Measurements from ENCODE around the gene HSF2BP. TPM values are rescaled to one million over a fixed set of nuclear protein-coding genes. Genes with fewer than 3 reads are reported as not detected.
"Not testable (repeated sequence)": the region's sequence is repeated elsewhere in the genome, so short reads cannot be mapped to it uniquely, and the experiment has no call there.

HSF2BP gene
- total RNA-seq, 1 experiment from 2014 or later, result 0.96 TPM

- DNase-seq (ENCODE audit: low read depth), result not testable (repeated sequence)
These were observed 7.4 kb downstream of the HSF2BP start for GRCh38 chr21:43651926-43652325.

GRCh38 chr21:43648171-43648570 is 11.1 kb downstream of the HSF2BP start:
- no peak for DNase-seq (ENCODE audit: low read depth)

GRCh38 chr21:43646550-43647260 is 12.6 kb downstream of the HSF2BP start:
- DNase-seq (ENCODE audit: low read depth), result peak; percentile 86

GRCh38 chr21:43645976-43646375 is 13.3 kb downstream of the HSF2BP start:
- no peak for DNase-seq (ENCODE audit: low read depth)

GRCh38 chr21:43645136-43645891 is 14.0 kb downstream of the HSF2BP start:
- DNase-seq (ENCODE audit: low read depth), result peak; percentile 83

- DNase-seq (ENCODE audit: low read depth), result peak; percentile 66
These were observed 14.7 kb downstream of the HSF2BP start for GRCh38 chr21:43644609-43645008.

GRCh38 chr21:43644071-43644470 is 15.2 kb downstream of the HSF2BP start:
- no peak for DNase-seq (ENCODE audit: low read depth)

- DNase-seq (ENCODE audit: low read depth), result no peak
These were observed 16.1 kb downstream of the HSF2BP start for GRCh38 chr21:43643193-43643592.

- DNase-seq (ENCODE audit: low read depth), result no peak
These were observed 18.9 kb downstream of the HSF2BP start for GRCh38 chr21:43640400-43640799.

GRCh38 chr21:43639470-43640353 is 19.6 kb downstream of the HSF2BP start:
- no peak for DNase-seq (ENCODE audit: low read depth)

- DNase-seq (ENCODE audit: low read depth), result no peak
These were observed 21.6 kb downstream of the HSF2BP start for GRCh38 chr21:43637530-43638158.

- no peak for DNase-seq (ENCODE audit: low read depth)
These were observed 23.9 kb downstream of the HSF2BP start for GRCh38 chr21:43635436-43635835.

GRCh38 chr21:43634618-43635017 is 24.7 kb downstream of the HSF2BP start:
- DNase-seq (ENCODE audit: low read depth), result no peak

GRCh38 chr21:43632373-43632905 is 26.8 kb downstream of the HSF2BP start:
- no peak for DNase-seq (ENCODE audit: low read depth)

GRCh38 chr21:43631411-43632107 is 27.7 kb downstream of the HSF2BP start:
- no peak for DNase-seq (ENCODE audit: low read depth)

- no peak for DNase-seq (ENCODE audit: low read depth)
These were observed 31.8 kb downstream of the HSF2BP start for GRCh38 chr21:43627527-43627926.

- no peak for DNase-seq (ENCODE audit: low read depth)
These were observed 32.9 kb downstream of the HSF2BP start for GRCh38 chr21:43626390-43626789.

- DNase-seq (ENCODE audit: low read depth), result no peak
These were observed 34.9 kb downstream of the HSF2BP start for GRCh38 chr21:43624339-43624738.

- DNase-seq (ENCODE audit: low read depth), result no peak
These were observed 35.7 kb downstream of the HSF2BP start for GRCh38 chr21:43623588-43623987.

GRCh38 chr21:43622796-43623195 is 36.5 kb downstream of the HSF2BP start:
- DNase-seq (ENCODE audit: low read depth), result no peak

- no peak for DNase-seq (ENCODE audit: low read depth)
These were observed 39.4 kb downstream of the HSF2BP start for GRCh38 chr21:43619856-43620255.

All from RPMI7951 (cell line).